Measurements from ENCODE around the gene ZBP1. TPM values are rescaled to one million over a fixed set of nuclear protein-coding genes. Genes with fewer than 3 reads are reported as not detected.

The ZBP1 gene
- total RNA-seq, 3 donors from 2014 or later, result 0.73 to 2.4 TPM; not detected in 1

GRCh38 chr20:57587278-57587988 is 32.8 kb downstream of the ZBP1 start:
- Histone ChIP-seq H3K36me3 (no peaks in the 10 kb centered on the region), H3K27ac (no peak overlapping the region), H3K27me3 (peaks cover 0 to 36% of the 10 kb centered on the region in 2 donors), H3K9me3 (peaks cover 0 to 9% of the 10 kb centered on the region in 2 donors), H3K4me1 (no peaks in the 10 kb centered on the region), H3K4me3 (no peak overlapping the region)
- intact Hi-C loops (cut with DNase I; ENCODE audit: low total_unique reads), result no loop called here
- DNase-seq (ENCODE audit: low spot score in 2 of 2), result no peak
- no peak for TF ChIP-seq CTCF (IDR thresholded peaks at IDR 0.05)
- TF ChIP-seq POLR2AphosphoS5 (IDR thresholded peaks at IDR 0.05), result no peak
- no peak for TF ChIP-seq POLR2A (IDR thresholded peaks at IDR 0.05)

- H3K27ac ChIP-seq, result no peak overlapping the region
- H3K27me3 ChIP-seq, result peaks cover 0 to 36% of the 10 kb centered on the region in 2 donors
- H3K36me3 ChIP-seq, result no peaks in the 10 kb centered on the region
- TF ChIP-seq POLR2AphosphoS5 (IDR thresholded peaks at IDR 0.05), result no peak
- no peak for TF ChIP-seq CTCF (IDR thresholded peaks at IDR 0.05)
- TF ChIP-seq POLR2A (IDR thresholded peaks at IDR 0.05), result no peak
- peaks cover 0 to 9% of the 10 kb centered on the region in 2 donors for H3K9me3 ChIP-seq
- no peaks in the 10 kb centered on the region for H3K4me1 ChIP-seq
- intact Hi-C loops (cut with DNase I; ENCODE audit: low total_unique reads), result no loop called here
- no peak overlapping the region for H3K4me3 ChIP-seq
- no peak for DNase-seq (ENCODE audit: low spot score in 2 of 2)
These were observed 33.3 kb downstream of the ZBP1 start for GRCh38 chr20:57586943-57587277.

- H3K4me3 ChIP-seq, result no peak overlapping the region
- peaks cover 0 to 9% of the 10 kb centered on the region in 2 donors for H3K9me3 ChIP-seq
- no peak for TF ChIP-seq POLR2AphosphoS5 (IDR thresholded peaks at IDR 0.05)
- no peak for TF ChIP-seq CTCF (IDR thresholded peaks at IDR 0.05)
- no peak for TF ChIP-seq POLR2A (IDR thresholded peaks at IDR 0.05)
- no peaks in the 10 kb centered on the region for H3K4me1 ChIP-seq
- H3K27ac ChIP-seq, result no peak overlapping the region
- no peaks in the 10 kb centered on the region for H3K36me3 ChIP-seq
- H3K27me3 ChIP-seq, result peaks cover 0 to 36% of the 10 kb centered on the region in 2 donors
- intact Hi-C loops (cut with DNase I; ENCODE audit: low total_unique reads), result no loop called here
- no peak for DNase-seq (ENCODE audit: low spot score in 2 of 2)
These were observed 33.8 kb downstream of the ZBP1 start for GRCh38 chr20:57586370-57586793.

GRCh38 chr20:57585466-57586213 is 34.6 kb downstream of the ZBP1 start:
- TF ChIP-seq POLR2A (IDR thresholded peaks at IDR 0.05) (no peak), CTCF (IDR thresholded peaks at IDR 0.05) (no peak), POLR2AphosphoS5 (IDR thresholded peaks at IDR 0.05) (no peak)
- Histone ChIP-seq H3K27me3 (peaks cover 0 to 42% of the 10 kb centered on the region in 2 donors), H3K27ac (no peak overlapping the region), H3K4me3 (no peak overlapping the region), H3K4me1 (no peaks in the 10 kb centered on the region), H3K9me3 (peaks cover 0 to 9% of the 10 kb centered on the region in 2 donors), H3K36me3 (no peaks in the 10 kb centered on the region)
- intact Hi-C loops (cut with DNase I; ENCODE audit: low total_unique reads), result no loop called here
- no peak for DNase-seq (ENCODE audit: low spot score in 2 of 2)

Data from breast epithelium (tissue), 4 donors.